ENCODE results near the gene TMEM170A.

The TMEM170A gene

GRCh38 chr16:75486676-75487313 is 22.3 kb upstream of the TMEM170A start:
- Histone ChIP-seq H3K4me2 (ENCODE audit: low read length) (no peak overlapping the region), H3K4me1 (peaks cover 20% of the 10 kb centered on the region), H3K9ac (no peak overlapping the region), H3K79me2 (no peaks in the 10 kb centered on the region), H3K9me3 (ENCODE audit: control insufficient read depth, low read length) (no peaks in the 10 kb centered on the region), H3K36me3 (ENCODE audit: control insufficient read depth, insufficient read depth, low read length) (no peaks in the 10 kb centered on the region), H3K4me3 (ENCODE audit: low read depth, low read length) (no peak overlapping the region), H3K27me3 (ENCODE audit: control insufficient read depth, insufficient read depth, low read length) (peaks cover 3% of the 10 kb centered on the region), H3K27ac (no peak overlapping the region), H2AFZ (no peak overlapping the region)
- no peak for TF ChIP-seq CTCF (IDR thresholded peaks at IDR 0.05)

GRCh38 chr16:75486014-75486675 is 21.7 kb upstream of the TMEM170A start:
- Histone ChIP-seq H3K9me3 (ENCODE audit: control insufficient read depth, low read length) (no peaks in the 10 kb centered on the region), H3K79me2 (no peaks in the 10 kb centered on the region), H3K4me1 (peaks cover 18% of the 10 kb centered on the region), H3K9ac (no peak overlapping the region), H3K27ac (no peak overlapping the region), H3K27me3 (ENCODE audit: control insufficient read depth, insufficient read depth, low read length) (peaks cover 3% of the 10 kb centered on the region), H3K4me2 (ENCODE audit: low read length) (no peak overlapping the region), H2AFZ (no peak overlapping the region), H3K4me3 (ENCODE audit: low read depth, low read length) (no peak overlapping the region), H3K36me3 (ENCODE audit: control insufficient read depth, insufficient read depth, low read length) (no peaks in the 10 kb centered on the region)
- TF ChIP-seq CTCF (IDR thresholded peaks at IDR 0.05) = no peak

- TF ChIP-seq CTCF (IDR thresholded peaks at IDR 0.05) = no peak
- Histone ChIP-seq H3K9ac (no peak overlapping the region), H3K27me3 (ENCODE audit: control insufficient read depth, insufficient read depth, low read length) (peaks cover 3% of the 10 kb centered on the region)
These were observed 20.9 kb upstream of the TMEM170A start for GRCh38 chr16:75485230-75486013.

GRCh38 chr16:75483222-75483621 is 18.7 kb upstream of the TMEM170A start:
- Histone ChIP-seq H3K9ac (no peak overlapping the region), H2AFZ (peak overlapping the region; percentile 72), H3K27ac (peak overlapping the region; percentile 54), H3K9me3 (ENCODE audit: control insufficient read depth, low read length) (no peaks in the 10 kb centered on the region), H3K27me3 (ENCODE audit: control insufficient read depth, insufficient read depth, low read length) (peaks cover 3% of the 10 kb centered on the region), H3K4me3 (ENCODE audit: low read depth, low read length) (no peak overlapping the region), H3K36me3 (ENCODE audit: control insufficient read depth, insufficient read depth, low read length) (no peaks in the 10 kb centered on the region), H3K4me2 (ENCODE audit: low read length) (no peak overlapping the region), H3K4me1 (peaks cover 18% of the 10 kb centered on the region), H3K79me2 (no peaks in the 10 kb centered on the region)
- no peak for TF ChIP-seq CTCF (IDR thresholded peaks at IDR 0.05)

More at GRCh38 chr16:75485230-75486013, 20.9 kb upstream of the TMEM170A start:
- no peaks in the 10 kb centered on the region for H3K36me3 ChIP-seq (ENCODE audit: control insufficient read depth, insufficient read depth, low read length)
- H3K79me2 ChIP-seq = no peaks in the 10 kb centered on the region
- no peak overlapping the region for H3K4me3 ChIP-seq (ENCODE audit: low read depth, low read length)
- H3K4me2 ChIP-seq (ENCODE audit: low read length) = no peak overlapping the region
- peak overlapping the region; percentile 8 for H3K27ac ChIP-seq
- no peaks in the 10 kb centered on the region for H3K9me3 ChIP-seq (ENCODE audit: control insufficient read depth, low read length)
- peaks cover 18% of the 10 kb centered on the region for H3K4me1 ChIP-seq
- peak overlapping the region; percentile 13 for H2AFZ ChIP-seq
